HG02970 (cell line): ENCODE results near the gene TMX4.
"Not testable (repeated sequence)": the region's sequence is repeated elsewhere in the genome, so short reads cannot be mapped to it uniquely, and the experiment has no call there.

ENCODE experiments used
- ATAC-seq: cut with Tn5 transposase; IDR thresholded peaks from one replicate; pipeline ENCODE4 v1.9.1; 2021; ENCODE audit warnings: mild to moderate bottlenecking, moderate library complexity, moderate number of reproducible peaks; ENCODE audit not compliant: unreplicated experiment, low FRiP score

Gene TMX4, protein sequence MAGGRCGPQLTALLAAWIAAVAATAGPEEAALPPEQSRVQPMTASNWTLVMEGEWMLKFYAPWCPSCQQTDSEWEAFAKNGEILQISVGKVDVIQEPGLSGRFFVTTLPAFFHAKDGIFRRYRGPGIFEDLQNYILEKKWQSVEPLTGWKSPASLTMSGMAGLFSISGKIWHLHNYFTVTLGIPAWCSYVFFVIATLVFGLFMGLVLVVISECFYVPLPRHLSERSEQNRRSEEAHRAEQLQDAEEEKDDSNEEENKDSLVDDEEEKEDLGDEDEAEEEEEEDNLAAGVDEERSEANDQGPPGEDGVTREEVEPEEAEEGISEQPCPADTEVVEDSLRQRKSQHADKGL

GRCh38 chr20:8019246-8019997, at the start of gene TMX4:
TMX4 (minus strand) TSS chr20:8019761; CDS start chr20:8019613, 148 bp downstream.
- peak; percentile 94 for ATAC-seq

DNA sequence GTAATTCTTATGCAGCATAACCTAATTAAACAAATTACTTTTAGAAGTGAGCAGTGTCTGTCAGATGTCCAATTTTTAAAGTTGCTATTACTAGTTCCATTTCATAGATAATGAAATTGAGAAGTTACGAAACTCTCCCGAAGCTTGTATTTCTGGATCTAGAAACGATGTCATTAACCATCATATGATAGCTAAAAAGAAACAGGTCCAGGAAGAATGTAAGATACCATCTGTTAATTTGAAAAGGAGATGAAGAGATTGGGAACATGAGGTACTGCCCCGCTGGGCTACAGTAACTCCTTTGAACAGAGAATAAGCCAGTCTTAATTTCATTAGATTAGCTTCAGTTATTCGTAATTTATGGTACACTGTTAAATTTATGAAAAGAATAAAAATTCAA, 47.5 kb upstream of the TMX4 start:
- ATAC-seq, result no peak

GRCh38 chr20:8066662-8067061, 47.1 kb upstream of the TMX4 start:
- no peak for ATAC-seq

DNA sequence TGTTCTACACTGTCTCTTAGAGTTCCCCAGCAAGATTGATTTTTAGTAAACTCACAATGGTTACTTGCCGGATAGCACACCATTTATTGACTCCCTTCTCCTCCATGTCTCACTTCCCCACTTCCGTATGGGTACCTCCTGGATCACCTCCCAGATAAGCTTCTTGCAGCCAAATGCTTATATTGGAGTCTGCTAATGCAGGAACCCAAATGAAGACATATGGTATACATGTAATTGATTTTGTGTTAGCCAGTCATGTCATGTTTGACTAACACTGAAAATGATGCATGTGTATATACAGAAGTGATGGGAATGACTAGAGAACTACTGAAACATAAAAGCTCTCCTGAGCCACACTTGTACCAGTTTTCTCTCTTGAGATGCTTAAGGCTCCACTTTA, 46.1 kb upstream of the TMX4 start:
- no peak for ATAC-seq

DNA sequence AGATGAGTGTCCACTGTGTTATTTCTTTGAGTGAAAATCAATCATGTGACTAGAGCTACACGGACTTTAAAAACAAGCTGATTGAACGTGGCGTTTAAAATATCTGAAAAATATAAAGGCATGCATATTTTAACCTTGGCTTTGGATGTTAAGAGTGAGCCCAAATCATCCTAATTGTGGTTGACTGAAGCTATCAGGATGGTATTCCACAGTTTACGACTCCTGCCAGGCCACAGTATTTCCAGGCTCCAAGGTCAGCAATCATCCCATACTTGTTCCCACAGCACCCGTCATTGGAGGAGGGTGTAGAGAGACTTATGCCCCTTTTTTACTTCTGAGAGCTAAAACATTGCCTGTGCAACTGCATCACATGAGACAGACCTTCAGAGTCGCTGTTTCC, 43.2 kb upstream of the TMX4 start:
- ATAC-seq, result no peak

- no peak for ATAC-seq
Measured at GRCh38 chr20:8061861-8062518, 42.4 kb upstream of the TMX4 start.

DNA sequence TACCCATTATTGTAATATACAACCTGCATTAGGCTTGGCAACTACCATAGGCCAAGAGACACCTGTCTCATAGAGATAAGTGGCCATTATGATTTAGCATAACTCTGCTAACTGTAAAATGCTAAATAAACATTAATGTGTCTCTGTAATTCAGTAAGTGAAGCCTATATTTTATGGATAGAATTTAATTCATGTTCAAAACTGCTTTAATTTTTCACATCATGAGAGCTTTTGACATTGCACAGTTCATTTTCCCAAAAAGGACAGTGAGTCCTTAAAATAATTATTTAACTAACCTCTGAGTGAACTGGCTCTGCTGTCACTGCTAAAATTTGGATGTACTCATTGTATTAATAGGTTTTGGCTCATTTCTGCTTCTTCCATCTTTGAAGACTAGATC, 41.4 kb upstream of the TMX4 start:
- ATAC-seq, result no peak

GRCh38 chr20:8057871-8058270, 38.3 kb upstream of the TMX4 start:
- ATAC-seq, result no peak

DNA sequence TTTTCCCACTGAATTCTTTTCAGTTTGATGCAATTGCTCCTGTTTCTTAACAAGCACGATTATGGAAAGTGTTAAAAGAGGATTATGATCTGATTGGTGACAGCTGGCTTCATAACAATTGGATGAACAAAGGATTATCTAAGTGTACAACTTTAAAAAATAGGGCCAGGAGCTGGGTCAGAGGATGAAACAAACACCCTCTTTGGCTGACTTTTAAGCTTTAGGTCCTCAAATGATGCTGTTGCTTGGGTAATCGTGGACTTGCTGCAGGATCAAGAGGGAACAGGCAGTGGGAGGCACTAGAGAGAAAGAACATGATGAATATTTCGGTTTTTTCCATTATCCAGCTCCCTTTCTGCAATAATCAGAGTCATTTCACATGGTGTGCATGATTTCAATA, 35.5 kb upstream of the TMX4 start:
- no peak for ATAC-seq

DNA sequence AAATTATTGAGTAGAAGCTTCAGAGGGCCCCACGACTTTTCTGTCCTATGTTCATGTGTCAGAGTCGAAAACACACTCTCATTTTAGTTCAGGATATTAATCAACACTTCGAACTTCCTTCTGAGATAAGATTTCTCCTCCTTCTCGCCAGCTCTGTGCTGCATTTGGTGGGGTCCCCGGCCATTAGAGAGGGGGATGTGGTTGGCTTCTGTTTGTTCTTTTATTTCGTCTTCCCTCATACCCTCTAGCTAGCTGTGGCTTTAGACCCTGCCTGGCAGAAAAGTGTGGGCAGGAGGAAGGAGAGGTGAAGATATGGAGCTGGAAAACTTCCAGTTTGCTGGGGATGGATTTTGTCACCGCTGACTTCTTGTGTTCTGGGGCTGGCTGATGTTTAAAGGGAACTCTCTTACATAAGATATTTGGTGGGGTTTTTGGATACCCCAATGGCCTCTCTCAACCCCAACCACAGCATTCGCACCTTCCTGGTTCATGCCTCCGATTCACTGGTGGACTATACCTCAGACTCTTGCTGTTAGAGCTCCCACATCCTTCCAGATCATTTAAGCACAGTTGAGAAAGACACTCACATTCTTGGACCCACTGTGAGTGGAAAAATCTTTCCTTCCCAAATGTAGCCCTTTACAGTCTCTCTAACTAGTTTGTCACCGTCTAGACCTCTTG, 30.7 kb upstream of the TMX4 start:
- no peak for ATAC-seq

- no peak for ATAC-seq
Measured at GRCh38 chr20:8049310-8049709, 29.7 kb upstream of the TMX4 start.

- ATAC-seq, result no peak
Measured at GRCh38 chr20:8045946-8046345, 26.4 kb upstream of the TMX4 start.

DNA sequence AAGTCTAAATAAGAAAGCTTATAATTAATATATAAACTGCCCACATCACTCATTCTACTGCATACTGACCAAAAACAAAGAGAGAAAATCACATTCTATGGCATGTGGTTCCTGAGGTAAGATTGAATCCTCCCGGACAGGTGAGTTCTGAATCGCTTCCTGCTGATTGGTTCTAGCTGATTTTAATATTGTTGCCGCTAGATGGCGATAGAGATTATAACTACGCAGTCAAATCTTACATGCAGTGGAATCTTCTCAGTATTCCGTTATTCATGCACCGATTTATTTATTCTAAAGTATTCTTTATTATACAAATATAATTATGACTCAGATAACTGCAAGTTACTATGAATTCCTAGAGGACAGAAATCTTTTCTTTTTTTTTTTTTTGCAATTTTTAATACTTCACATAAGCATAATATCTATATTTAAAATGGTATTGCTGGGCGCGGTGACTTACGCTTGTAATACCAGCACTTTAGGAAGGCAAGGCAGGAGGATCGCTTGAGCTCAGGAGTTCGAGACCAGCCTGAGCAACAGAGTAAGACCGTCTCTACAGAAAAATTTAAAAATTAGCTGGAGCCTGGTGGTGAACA, 24.2 kb upstream of the TMX4 start:
- ATAC-seq, result no peak

- ATAC-seq, result no peak
Measured at GRCh38 chr20:8039042-8039441, 19.5 kb upstream of the TMX4 start.

DNA sequence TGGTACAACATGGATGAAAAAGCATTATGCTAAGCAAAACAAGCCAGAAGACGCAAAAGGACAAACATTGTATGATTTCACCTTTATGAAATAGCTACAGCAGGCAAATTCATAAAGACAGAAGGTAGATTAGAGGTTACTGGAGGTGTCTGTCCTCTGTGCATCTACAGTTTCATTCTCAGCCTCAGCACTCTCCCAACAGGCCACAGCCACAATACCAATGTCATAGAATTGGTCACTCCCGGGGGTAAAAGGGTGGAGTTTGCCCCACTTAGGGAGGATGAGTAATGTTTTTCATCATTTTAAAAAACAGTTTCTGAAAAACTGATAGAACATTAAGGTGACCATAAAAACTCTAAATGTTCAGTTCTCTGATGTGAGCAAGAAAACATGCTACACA, 17.2 kb upstream of the TMX4 start:
- ATAC-seq, result no peak

- ATAC-seq, result no peak
Measured at GRCh38 chr20:8033151-8033841, 13.7 kb upstream of the TMX4 start.

DNA sequence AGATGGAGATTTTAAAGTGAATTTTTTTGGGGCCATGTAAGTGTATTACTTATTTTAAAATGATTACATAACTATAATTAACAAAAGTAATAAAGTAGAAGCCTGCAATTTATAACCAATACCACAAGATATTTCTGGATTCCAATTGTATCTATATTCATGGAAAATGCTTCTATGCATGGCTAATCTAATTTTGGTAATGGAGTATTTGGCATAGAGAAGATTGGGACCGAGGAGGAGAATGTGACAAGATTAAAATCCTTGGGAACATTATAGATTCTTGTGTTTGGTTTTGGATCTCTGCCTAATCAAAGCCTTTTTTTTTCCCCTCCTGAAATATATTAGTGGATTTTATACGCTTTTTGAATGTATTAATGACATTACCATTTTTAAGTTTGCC, 12.9 kb upstream of the TMX4 start:
- no peak for ATAC-seq

GRCh38 chr20:8031539-8031938, 12.0 kb upstream of the TMX4 start:
- not testable (repeated sequence) for ATAC-seq

GRCh38 chr20:8021541-8022269, 2.1 kb upstream of the TMX4 start:
- no peak for ATAC-seq
